ENCODE measurements around the gene CNOT8. TPM values are rescaled to one million over a fixed set of nuclear protein-coding genes. Genes with fewer than 3 reads are reported as not detected.
A peak's percentile ranks its signal among the peaks of the same experiment; 100 is the strongest.

The CNOT8 gene
- total and polyA plus RNA-seq, 2 donors (not counting 3 experiments of a cell fraction or from before 2014, with no cell fraction given): 42.6 to 53.7 TPM

- no peaks in the 10 kb centered on the region for H3K36me3 ChIP-seq (ENCODE audit: control insufficient read depth in 2 of 2, extremely low read depth in 1 of 2, insufficient read depth in 2 of 2, low read length in 2 of 2)
- no peak for TF ChIP-seq POLR2A (IDR thresholded peaks at IDR 0.05; ENCODE audit: low read depth, low read length)
- no peak for TF ChIP-seq POLR2AphosphoS5 (IDR thresholded peaks at IDR 0.05; ENCODE audit: insufficient read depth, low read depth, low read length)
- no peak for TF ChIP-seq MYC (IDR thresholded peaks at IDR 0.05; ENCODE audit: low read depth, low read length)
- no peak for TF ChIP-seq CTCF (IDR thresholded peaks at IDR 0.05; ENCODE audit: extremely low read depth in 1 of 2, insufficient read depth in 1 of 2, low read depth in 1 of 2, low read length in 2 of 2)
- TF ChIP-seq MAX (IDR thresholded peaks at IDR 0.05; ENCODE audit: insufficient read depth, insufficient read length): no peak
- no peak for TF ChIP-seq JUN (IDR thresholded peaks at IDR 0.05; ENCODE audit: borderline replicate concordance, insufficient read depth, insufficient read length, low read depth)
- TF ChIP-seq EZH2 (IDR thresholded peaks at IDR 0.05; ENCODE audit: borderline replicate concordance, low read depth, low read length, severe bottlenecking): no peak
- no peak for TF ChIP-seq GATA2 (IDR thresholded peaks at IDR 0.05; ENCODE audit: insufficient read depth, insufficient read length, low read depth, low read length)
- no peak for TF ChIP-seq FOS (IDR thresholded peaks at IDR 0.05; ENCODE audit: borderline replicate concordance, insufficient read depth, low read length)
- no peaks in the 10 kb centered on the region for H3K9me3 ChIP-seq (replicated peaks; ENCODE audit: control insufficient read depth, insufficient read depth, low read length)
- BruUV-seq (replicated peaks): TSS peak; percentile 34
- H4K20me1 ChIP-seq (replicated peaks; ENCODE audit: control insufficient read depth, extremely low read depth, insufficient read depth, low read length): no peaks in the 10 kb centered on the region
- no peaks in the 10 kb centered on the region for H3K79me2 ChIP-seq (ENCODE audit: control insufficient read depth, insufficient read depth, low read length)
- H2AFZ ChIP-seq (ENCODE audit: low read depth, low read length): peak overlapping the region; percentile 66
- DNase-seq (ENCODE audit: low read depth, low spot score) (no peak), FAIRE-seq (no peak)
- CTCF ChIA-PET: interaction anchor here (1.4 to 1.7 kb wide), 2 partner anchors 9 to 199 kb away, joined by 6 to 9 read pairs; no protein-coding TSS in a partner anchor
- H3K9ac ChIP-seq (replicated peaks; ENCODE audit: extremely low read depth, insufficient read depth, low read length): peak overlapping the region; percentile 24
- no peaks in the 10 kb centered on the region for H3K27me3 ChIP-seq (ENCODE audit: control insufficient read depth in 2 of 2, insufficient read depth in 2 of 2, low read length in 2 of 2)
- no peak overlapping the region for H3K27ac ChIP-seq (ENCODE audit: insufficient read depth, low read depth, low read length)
- H3K4me2 ChIP-seq (ENCODE audit: insufficient read depth, low read length): peak overlapping the region; percentile 52
- dilution Hi-C loops (cut with MboI; ENCODE audit: extremely low pct_ligation_motif_present, low sequenced_read_pairs): no loop called here
- H3K4me1 ChIP-seq (ENCODE audit: control insufficient read depth, extremely low read depth, insufficient read depth, low read length): peaks cover 16% of the 10 kb centered on the region
- intact Hi-C loops (cut with micrococcal nuclease): loop anchor here (10.0 kb wide), 2 partner anchors 405 to 565 kb away; partner anchors contain the start of gene SAP30L
- POLR2A ChIA-PET: no interaction called here
- no peaks in the 10 kb centered on the region for H3K9me1 ChIP-seq (replicated peaks; ENCODE audit: control insufficient read depth, extremely low read depth, insufficient read depth, low read length)
- peak overlapping the region in 2 of 3 experiments; percentile 42 to 59 for H3K4me3 ChIP-seq (replicated peaks in 1 of 3; ENCODE audit: insufficient read depth in 1 of 3, low read depth in 1 of 3, low read length in 3 of 3)
These were observed 8.6 kb upstream of the CNOT8 start for GRCh38 chr5:154849791-154850201.

Measured in endothelial cell of umbilical vein (primary cell).